NCI-H1694 treated with DMSO at 0.1 percent for 48 hours (cell line): ENCODE measurements around the gene MTIF2.
"Not testable (repeated sequence)": the region's sequence is repeated elsewhere in the genome, so short reads cannot be mapped to it uniquely, and the experiment has no call there.

Experiments
- DNase-seq: peaks from one replicate; lab custom pipeline; 2025; lab: John Stamatoyannopoulos, UW

The MTIF2 gene

DNA sequence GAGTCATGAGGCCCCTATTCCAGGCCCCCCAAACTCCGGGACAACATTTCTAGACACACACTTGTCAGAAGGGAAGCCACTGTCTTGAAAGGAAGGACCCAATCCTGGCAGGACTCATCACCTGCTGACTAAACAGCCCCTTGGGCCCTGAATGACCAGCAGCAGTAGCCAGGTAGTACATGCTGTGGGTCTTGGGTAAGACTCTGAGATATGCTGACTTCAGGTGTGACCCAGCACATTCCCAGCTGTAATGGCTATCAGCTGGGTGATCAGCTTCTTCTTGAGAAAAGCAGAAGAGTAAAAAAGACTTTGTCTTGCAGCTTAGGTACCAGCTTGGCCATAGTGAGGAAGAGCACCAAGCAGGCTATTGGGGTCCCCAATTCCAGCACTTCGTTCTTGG is 72.5 kb downstream of the MTIF2 start:
- no peak for DNase-seq

- not testable (repeated sequence) for DNase-seq
These were observed 77.1 kb downstream of the MTIF2 start for GRCh38 chr2:55191888-55192287.

DNA sequence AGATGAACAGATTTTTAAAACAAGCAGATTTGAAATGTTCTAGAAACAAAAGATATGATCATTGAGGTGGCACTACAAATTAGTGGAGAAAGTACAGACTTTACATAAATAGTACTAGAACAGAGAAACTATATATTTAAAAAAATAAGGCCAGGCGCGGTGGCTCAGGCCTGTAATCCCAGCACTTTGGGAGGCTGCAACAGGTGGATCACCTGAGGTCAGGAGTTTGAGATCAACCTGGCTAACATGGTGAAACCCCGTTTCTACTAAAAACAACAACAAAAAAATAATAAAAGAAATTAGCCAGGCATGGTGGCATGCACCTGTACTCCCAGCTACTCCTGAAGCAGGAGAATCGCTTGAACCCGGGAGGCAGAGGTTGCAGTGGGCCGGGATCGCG is 82.2 kb downstream of the MTIF2 start:
- DNase-seq = not testable (repeated sequence)
